BE2C (cell line): ENCODE results near the gene CWC22.

ENCODE experiments used
- DNase-seq: peaks from one replicate; pipeline ENCODE4 v3.0.0-alpha.2; 2020
- H3K27me3 ChIP-seq: fragments of 250-450 bp; sonication (Bioruptor Pico); 2 replicates; pipeline ENCODE4 v1.5.1; 2020; ENCODE audit warnings: mild to moderate bottlenecking
- H3K36me3 ChIP-seq: fragments of 250-450 bp; sonication (Bioruptor Pico); 2 replicates; pipeline ENCODE4 v1.5.1; 2020; ENCODE audit warnings: mild to moderate bottlenecking
- H3K4me1 ChIP-seq: fragments of 250-450 bp; sonication (Bioruptor Pico); 2 replicates; pipeline ENCODE4 v1.5.1; 2020
- H3K4me3 ChIP-seq: 2 replicates; pipeline ENCODE4 v1.5.1; 2011; ENCODE audit warnings: low read depth, low read length
- H3K9me3 ChIP-seq: fragments of 250-450 bp; sonication (Bioruptor Pico); 2 replicates; pipeline ENCODE4 v1.5.1; 2020
- TF ChIP-seq, protein P1 (sequence below): IDR thresholded peaks from 2 replicates; pipeline ENCODE4 v1.5.1; 2012; ENCODE audit warnings: mild to moderate bottlenecking, low read depth, low read length

Gene CWC22

DNA sequence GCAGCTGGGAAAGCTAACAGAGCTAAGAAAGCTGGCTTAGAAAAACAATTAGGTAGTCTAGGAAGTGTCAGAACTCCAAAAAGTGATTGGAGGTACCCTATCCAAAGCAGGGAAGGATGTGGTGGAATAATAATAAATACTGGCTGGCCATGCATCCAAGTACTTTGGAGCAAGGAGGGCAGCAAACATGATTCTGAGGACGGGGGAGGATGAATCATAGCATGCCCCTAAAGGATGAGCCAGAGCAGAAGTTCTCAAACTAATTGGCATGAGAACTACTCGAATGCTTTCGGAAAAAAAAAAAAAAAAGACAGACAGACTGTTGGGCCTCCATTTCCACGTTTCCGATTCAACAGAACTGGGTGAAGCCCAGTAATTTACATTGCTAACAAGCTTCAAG, 2.4 kb downstream of the CWC22 start:
- DNase-seq: no peak
- H3K36me3 ChIP-seq: no peaks in the 10 kb centered on the region

DNA sequence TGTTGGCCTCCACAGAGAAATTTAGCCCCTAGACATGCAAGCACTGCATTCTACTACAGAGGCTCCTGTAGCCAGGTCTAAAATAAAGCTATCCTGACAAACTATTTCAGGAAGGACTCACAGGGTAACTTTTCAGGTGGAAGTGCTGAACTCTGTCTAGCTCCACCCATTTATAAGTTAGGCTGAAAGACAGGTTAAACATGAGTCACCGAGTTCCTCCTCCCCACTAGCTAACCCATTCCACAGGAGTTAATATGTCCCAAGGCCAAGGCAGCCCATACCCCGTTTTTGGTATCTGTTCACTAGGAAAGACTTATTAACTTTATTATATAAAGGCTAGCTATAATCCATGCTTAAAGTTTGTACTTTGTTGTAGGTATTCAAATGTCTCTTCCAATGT, 3.5 kb downstream of the CWC22 start:
- Histone ChIP-seq H3K9me3 (no peaks in the 10 kb centered on the region), H3K4me1 (no peaks in the 10 kb centered on the region), H3K27me3 (no peaks in the 10 kb centered on the region), H3K4me3 (no peak overlapping the region), H3K36me3 (no peaks in the 10 kb centered on the region)
- no peak for DNase-seq
- TF ChIP-seq, protein P1, sequence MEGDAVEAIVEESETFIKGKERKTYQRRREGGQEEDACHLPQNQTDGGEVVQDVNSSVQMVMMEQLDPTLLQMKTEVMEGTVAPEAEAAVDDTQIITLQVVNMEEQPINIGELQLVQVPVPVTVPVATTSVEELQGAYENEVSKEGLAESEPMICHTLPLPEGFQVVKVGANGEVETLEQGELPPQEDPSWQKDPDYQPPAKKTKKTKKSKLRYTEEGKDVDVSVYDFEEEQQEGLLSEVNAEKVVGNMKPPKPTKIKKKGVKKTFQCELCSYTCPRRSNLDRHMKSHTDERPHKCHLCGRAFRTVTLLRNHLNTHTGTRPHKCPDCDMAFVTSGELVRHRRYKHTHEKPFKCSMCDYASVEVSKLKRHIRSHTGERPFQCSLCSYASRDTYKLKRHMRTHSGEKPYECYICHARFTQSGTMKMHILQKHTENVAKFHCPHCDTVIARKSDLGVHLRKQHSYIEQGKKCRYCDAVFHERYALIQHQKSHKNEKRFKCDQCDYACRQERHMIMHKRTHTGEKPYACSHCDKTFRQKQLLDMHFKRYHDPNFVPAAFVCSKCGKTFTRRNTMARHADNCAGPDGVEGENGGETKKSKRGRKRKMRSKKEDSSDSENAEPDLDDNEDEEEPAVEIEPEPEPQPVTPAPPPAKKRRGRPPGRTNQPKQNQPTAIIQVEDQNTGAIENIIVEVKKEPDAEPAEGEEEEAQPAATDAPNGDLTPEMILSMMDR: no peak

More for the DNA sequence above, 2.4 kb downstream of the CWC22 start:
- no peaks in the 10 kb centered on the region for H3K4me1 ChIP-seq
- H3K4me3 ChIP-seq: no peak overlapping the region
- no peaks in the 10 kb centered on the region for H3K27me3 ChIP-seq
- TF ChIP-seq, protein P1: no peak
- no peaks in the 10 kb centered on the region for H3K9me3 ChIP-seq

DNA sequence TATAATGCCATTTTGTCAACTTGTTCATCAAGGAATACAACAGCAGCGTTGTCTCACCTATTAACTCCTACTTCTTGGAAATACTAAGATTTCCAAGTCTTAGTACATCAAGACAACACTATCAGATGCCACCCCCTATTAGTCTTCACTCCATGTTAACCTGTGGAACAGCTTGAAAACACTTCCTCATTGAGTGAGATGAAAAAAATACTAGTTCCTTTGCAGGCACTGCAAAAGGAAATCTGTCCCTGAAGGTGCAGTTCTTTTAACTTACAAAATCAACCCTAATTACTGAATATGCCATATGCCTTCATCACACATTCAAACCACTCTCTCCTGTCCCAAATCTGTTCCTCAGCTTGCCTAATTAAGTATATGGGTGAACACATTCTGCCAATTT, 4.0 kb downstream of the CWC22 start:
- H3K4me1 ChIP-seq: no peaks in the 10 kb centered on the region
- H3K27me3 ChIP-seq: no peaks in the 10 kb centered on the region
- TF ChIP-seq, protein P1: no peak
- H3K4me3 ChIP-seq: no peak overlapping the region
- H3K9me3 ChIP-seq: no peaks in the 10 kb centered on the region
- no peaks in the 10 kb centered on the region for H3K36me3 ChIP-seq
- DNase-seq: no peak

DNA sequence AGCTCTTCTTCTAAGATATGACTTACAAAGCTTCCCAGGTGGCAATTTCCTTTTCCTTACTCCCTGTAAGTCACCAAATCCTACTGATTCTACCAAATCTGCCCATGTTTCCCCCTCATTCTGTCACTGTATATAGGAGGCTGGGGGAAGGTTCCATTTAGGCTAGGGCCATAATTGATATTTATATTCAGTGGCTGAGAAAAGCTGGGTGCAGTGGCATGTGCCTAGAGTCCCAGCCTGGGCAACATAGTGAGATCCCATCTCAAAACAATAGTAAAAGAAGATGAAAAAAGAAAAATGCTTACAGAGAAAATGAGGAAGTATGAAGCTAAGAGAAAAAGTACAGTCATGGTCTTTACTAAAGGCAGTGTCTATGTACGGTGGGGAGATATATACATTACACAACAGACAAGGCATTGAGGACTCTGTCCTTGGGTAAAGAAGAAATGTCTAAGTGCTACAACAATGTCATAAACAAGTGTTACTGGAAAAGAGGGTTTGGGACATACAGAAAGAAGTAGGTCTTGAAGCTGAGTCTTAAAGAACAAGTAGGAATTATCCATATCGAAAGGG, 4.8 kb downstream of the CWC22 start:
- no peaks in the 10 kb centered on the region for H3K27me3 ChIP-seq
- H3K36me3 ChIP-seq: no peaks in the 10 kb centered on the region
- DNase-seq: no peak
- TF ChIP-seq, protein P1: no peak
- H3K4me1 ChIP-seq: no peaks in the 10 kb centered on the region
- no peak overlapping the region for H3K4me3 ChIP-seq
- H3K9me3 ChIP-seq: no peaks in the 10 kb centered on the region

DNA sequence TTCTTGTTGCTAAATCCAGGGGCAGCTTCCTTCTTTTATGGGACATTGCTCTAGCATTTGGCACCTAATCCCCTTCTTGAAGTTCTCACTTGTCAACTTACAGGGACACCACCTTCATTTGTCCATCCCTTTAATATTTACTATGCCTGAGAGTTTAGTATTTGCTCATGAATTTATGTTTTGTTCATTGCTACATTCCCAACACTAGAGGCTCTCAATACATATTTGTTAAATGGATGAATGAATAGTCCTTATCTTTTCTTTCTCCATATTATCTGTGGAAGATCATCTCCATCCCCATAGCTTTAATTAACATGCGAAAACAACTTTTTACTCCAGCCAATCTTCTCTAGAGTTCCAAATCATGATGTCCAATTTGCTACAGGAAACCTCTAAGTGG, 5.4 kb downstream of the CWC22 start:
- TF ChIP-seq, protein P1: no peak
- DNase-seq: no peak
- Histone ChIP-seq H3K9me3 (no peaks in the 10 kb centered on the region), H3K27me3 (no peaks in the 10 kb centered on the region), H3K4me3 (no peak overlapping the region), H3K4me1 (no peaks in the 10 kb centered on the region), H3K36me3 (no peaks in the 10 kb centered on the region)

DNA sequence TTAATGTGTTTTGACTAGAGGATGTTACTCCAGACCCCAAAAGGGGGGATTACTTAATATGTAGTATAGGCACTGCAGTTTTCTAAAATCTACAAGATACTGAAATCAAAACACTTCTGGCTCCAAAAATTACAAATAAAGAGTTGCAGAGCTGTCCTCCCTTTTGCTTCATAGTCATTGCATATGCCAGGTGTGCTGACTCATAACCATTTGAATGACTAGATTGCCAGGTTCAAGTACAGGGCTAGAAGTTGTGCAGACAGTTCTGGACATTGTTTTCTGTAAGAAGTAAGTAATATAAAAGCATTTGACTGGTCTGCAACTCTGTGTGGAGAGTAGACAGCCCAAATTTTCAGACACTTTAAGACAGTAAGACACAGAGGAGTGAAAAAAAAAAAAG, 6.7 kb downstream of the CWC22 start:
- no peak overlapping the region for H3K4me3 ChIP-seq
- no peaks in the 10 kb centered on the region for H3K9me3 ChIP-seq
- H3K36me3 ChIP-seq: no peaks in the 10 kb centered on the region
- TF ChIP-seq, protein P1: no peak
- DNase-seq: no peak
- no peaks in the 10 kb centered on the region for H3K27me3 ChIP-seq
- no peaks in the 10 kb centered on the region for H3K4me1 ChIP-seq
